ENCODE data around the gene WDR17.
A peak's percentile ranks its signal among the peaks of the same experiment; 100 is the strongest.
"Not testable (repeated sequence)": the region's sequence is repeated elsewhere in the genome, so short reads cannot be mapped to it uniquely, and the experiment has no call there.

Gene WDR17

DNA sequence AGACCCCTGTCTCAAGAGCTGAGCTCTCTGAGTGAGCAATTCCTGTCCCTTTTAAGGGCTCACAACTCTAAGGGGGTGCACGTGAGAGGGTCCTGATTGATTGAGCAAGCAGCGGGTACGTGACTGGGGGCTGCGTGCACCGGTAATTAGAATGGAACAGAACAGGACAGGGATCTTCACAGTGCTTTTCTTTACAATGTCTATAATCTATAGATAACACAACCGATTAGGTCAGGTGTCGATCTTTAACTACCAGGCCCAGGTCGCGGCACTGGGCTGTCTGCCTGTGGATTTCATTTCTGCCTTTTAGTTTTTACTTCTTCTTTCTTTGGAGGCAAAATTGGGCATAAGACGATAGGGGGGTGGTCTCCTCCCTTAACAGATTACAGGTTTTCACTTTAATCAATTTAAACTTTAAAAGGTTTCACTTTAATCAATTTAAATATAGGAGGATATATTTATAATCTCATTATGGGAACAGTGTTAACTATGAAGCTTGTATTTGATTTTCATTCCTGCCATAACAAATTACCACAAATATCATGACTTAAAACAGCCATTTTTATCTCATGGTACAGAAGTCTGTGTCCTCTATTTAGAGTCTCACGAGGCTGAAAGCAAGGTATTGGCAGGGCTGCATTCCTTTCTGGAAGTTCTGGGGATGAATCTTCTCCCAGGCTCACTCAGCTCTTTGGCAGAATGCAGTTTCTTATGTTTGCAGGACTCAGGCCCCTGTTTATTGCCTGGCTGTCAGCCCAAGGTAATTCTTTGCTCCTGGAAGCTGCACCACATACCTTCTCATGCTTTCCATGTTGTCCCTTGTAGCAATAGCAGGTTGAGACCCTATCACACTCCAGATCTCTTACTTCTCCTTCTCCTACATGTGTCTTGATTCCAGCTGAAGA lies 124.5 kb downstream of the WDR17 start:
- no peak for TF ChIP-seq POLR2A (IDR thresholded peaks at IDR 0.05; ENCODE audit: low read length)
- no peak for TF ChIP-seq GATA1 (IDR thresholded peaks at IDR 0.05; ENCODE audit: low read depth, low read length)
- DNase-seq = no peak

DNA sequence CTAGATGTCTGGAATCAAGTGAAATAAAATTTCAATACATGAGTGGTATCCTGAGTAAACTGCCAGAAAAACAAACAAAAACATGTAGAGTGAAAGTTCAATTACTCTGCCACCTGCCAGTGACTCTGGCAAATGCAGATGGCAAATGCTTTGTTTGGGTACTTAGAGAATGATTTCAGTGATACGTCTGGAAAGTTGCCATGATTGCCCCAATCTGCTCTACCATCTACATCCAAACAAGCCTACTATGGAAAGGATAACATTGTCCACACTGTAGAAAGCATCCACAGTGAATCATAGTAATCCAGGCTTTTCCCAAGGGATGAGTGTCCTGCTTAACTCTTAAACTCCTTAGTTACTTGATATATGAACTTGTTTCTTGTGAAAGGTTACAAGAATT lies 126.3 kb downstream of the WDR17 start:
- DNase-seq = no peak
- no peak for TF ChIP-seq POLR2A (IDR thresholded peaks at IDR 0.05; ENCODE audit: low read length)
- no peak for TF ChIP-seq GATA1 (IDR thresholded peaks at IDR 0.05; ENCODE audit: low read depth, low read length)

- TF ChIP-seq GATA1 (IDR thresholded peaks at IDR 0.05; ENCODE audit: low read depth, low read length) = no peak
- TF ChIP-seq POLR2A (IDR thresholded peaks at IDR 0.05; ENCODE audit: low read length) = no peak
- DNase-seq = no peak
These were observed 127.5 kb downstream of the WDR17 start for GRCh38 chr4:176193126-176193525.

- DNase-seq = no peak
- no peak for TF ChIP-seq GATA1 (IDR thresholded peaks at IDR 0.05; ENCODE audit: low read depth, low read length)
- TF ChIP-seq POLR2A (IDR thresholded peaks at IDR 0.05; ENCODE audit: low read length) = no peak
These were observed 128.3 kb downstream of the WDR17 start for GRCh38 chr4:176193938-176194337.

- DNase-seq = peak; percentile 92 to 94
- TF ChIP-seq GATA1 (IDR thresholded peaks at IDR 0.05; ENCODE audit: low read depth, low read length) (no peak), POLR2A (IDR thresholded peaks at IDR 0.05; ENCODE audit: low read length) (peak; percentile 54)
These were observed 129.7 kb downstream of the WDR17 start, which contains the start of gene SPATA4 for GRCh38 chr4:176195184-176195978. TSS of gene SPATA4 (minus strand) at chr4:176195585. CDS start at chr4:176195562, 23 bp downstream.

DNA sequence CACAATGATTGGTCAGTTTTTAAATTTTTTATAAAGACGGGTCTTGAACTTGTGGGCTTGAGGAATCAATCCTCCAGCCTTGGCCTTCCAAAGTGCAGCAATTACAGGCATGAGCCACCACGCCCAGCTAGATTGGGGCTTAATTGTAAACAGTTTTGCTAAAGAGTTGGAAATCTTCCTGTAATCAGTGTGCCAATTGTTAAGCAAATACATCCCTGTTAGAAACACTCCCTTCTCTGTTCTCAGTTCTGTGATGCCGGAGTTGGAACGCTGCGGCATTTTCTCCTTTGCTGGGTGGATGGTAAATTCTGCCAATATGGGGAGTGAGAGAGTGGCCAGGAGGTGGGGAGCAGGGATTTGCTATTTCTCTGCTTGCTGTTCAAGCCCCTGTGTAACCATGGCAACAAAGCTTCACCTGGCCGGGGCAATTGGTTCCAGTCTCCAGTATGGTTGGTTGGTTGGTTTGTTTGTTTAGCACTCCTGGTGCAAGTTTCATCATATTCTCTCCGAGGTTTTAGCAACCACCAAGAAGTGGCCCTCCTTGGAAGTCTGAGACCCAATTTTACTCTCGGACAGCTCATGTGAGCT lies 132.8 kb downstream of the WDR17 start:
- TF ChIP-seq GATA1 (IDR thresholded peaks at IDR 0.05; ENCODE audit: low read depth, low read length) (no peak), POLR2A (IDR thresholded peaks at IDR 0.05; ENCODE audit: low read length) (no peak)
- no peak for DNase-seq

- TF ChIP-seq GATA1 (IDR thresholded peaks at IDR 0.05; ENCODE audit: low read depth, low read length) = no peak
- no peak for TF ChIP-seq POLR2A (IDR thresholded peaks at IDR 0.05; ENCODE audit: low read length)
- no peak for DNase-seq
These were observed 139.7 kb downstream of the WDR17 start for GRCh38 chr4:176205299-176205698.

- no peak for DNase-seq
- TF ChIP-seq GATA1 (IDR thresholded peaks at IDR 0.05; ENCODE audit: low read depth, low read length) (no peak), POLR2A (IDR thresholded peaks at IDR 0.05; ENCODE audit: low read length) (no peak)
These were observed 142.2 kb downstream of the WDR17 start for GRCh38 chr4:176207839-176208238.

DNA sequence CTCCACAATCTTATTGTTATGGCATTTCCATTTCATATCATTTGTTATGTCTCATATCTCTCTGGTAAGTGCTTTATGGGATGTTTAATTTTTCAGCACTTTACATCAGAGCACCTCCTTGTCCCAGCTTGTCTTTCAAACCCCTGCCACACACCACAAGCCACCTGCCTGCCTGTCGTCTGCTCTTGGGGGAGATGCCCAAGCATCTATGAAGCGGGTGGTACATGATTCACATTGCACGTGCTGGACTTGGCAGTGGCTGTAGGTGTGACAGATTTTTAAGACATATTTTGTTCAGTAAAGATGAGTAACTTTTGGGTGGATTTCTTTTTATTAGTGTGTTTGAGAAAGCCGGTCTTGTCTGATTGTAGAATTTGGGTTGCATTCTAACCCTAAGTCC lies 143.9 kb downstream of the WDR17 start:
- TF ChIP-seq GATA1 (IDR thresholded peaks at IDR 0.05; ENCODE audit: low read depth, low read length) (no peak), POLR2A (IDR thresholded peaks at IDR 0.05; ENCODE audit: low read length) (no peak)
- no peak for DNase-seq

GRCh38 chr4:176210101-176210500 lies 144.5 kb downstream of the WDR17 start:
- no peak for TF ChIP-seq POLR2A (IDR thresholded peaks at IDR 0.05; ENCODE audit: low read length)
- TF ChIP-seq GATA1 (IDR thresholded peaks at IDR 0.05; ENCODE audit: low read depth, low read length) = no peak
- no peak for DNase-seq

- TF ChIP-seq GATA1 (IDR thresholded peaks at IDR 0.05; ENCODE audit: low read depth, low read length) = no peak
- no peak for TF ChIP-seq POLR2A (IDR thresholded peaks at IDR 0.05; ENCODE audit: low read length)
- DNase-seq = no peak
These were observed 145.1 kb downstream of the WDR17 start for GRCh38 chr4:176210579-176211296.

DNA sequence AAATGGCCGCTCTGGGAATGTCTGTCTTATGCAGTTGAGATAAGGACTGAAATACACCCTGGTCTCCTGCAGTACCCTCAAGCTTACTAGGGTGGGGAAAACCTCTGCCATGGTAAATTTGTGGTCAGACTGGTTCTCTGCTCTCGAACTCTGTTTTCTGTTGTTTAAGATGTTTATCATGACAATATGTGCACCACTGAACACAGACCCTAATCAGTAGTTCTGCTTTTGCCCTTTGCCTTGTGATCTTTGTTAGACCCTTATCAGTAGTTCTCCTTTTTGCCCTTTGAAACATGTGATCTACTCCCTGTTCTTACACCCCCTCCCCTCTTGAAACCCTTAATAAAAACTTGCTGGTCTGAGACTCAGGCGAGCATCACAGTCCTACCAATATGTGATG lies 146.7 kb downstream of the WDR17 start:
- not testable (repeated sequence) for DNase-seq

GRCh38 chr4:176217510-176217909 lies 151.9 kb downstream of the WDR17 start:
- no peak for DNase-seq
- TF ChIP-seq POLR2A (IDR thresholded peaks at IDR 0.05; ENCODE audit: low read length) (no peak), GATA1 (IDR thresholded peaks at IDR 0.05; ENCODE audit: low read depth, low read length) (no peak)

Measured in erythroblast (primary cell).